Peyer's patch (tissue), 4 donors: ENCODE data around the gene RAB44. TPM values are rescaled to one million over a fixed set of nuclear protein-coding genes. Genes with fewer than 3 reads are reported as not detected.

Experiments used
- DNase-seq, 3 donors: peaks; one replicate each; pipeline ENCODE4 v3.0.0-alpha.2; 2017 to 2019
- H3K27ac ChIP-seq, 4 donors: fragments of 200-600 bp; sonication (generic); one replicate each; pipeline ENCODE4 v1.5.1; 2016 to 2019
- H3K27me3 ChIP-seq, 2 donors: fragments of 200-600 bp; sonication (generic); one replicate each; pipeline ENCODE4 v1.5.1; 2019
- H3K36me3 ChIP-seq, 3 donors: fragments of 200-600 bp; sonication (generic); one replicate each; pipeline ENCODE4 v1.5.1; 2016 to 2019
- H3K4me1 ChIP-seq, 4 donors: fragments of 200-600 bp; sonication (generic); one replicate each; pipeline ENCODE4 v1.5.1; 2016 to 2019
- H3K4me3 ChIP-seq, 4 donors: fragments of 200-600 bp; sonication (generic); 1 replicate in 3 of 4; 2 replicates in 1 of 4; pipeline ENCODE4 v1.5.1; 2016 to 2019; ENCODE audit warnings: mild to moderate bottlenecking in 1 of 4
- H3K9me3 ChIP-seq, 4 donors: fragments of 200-600 bp; sonication (generic); one replicate each; pipeline ENCODE4 v1.5.1; 2016 to 2019; ENCODE audit warnings: mild to moderate bottlenecking in 1 of 4
- POLR2A ChIP-seq, 2 donors: fragments of 450-650 bp; IDR thresholded peaks; one replicate each; pipeline ENCODE4 v1.5.1; 2017; ENCODE audit warnings: antibody characterized with exemption in 2 of 2, mild to moderate bottlenecking in 2 of 2, moderate library complexity in 2 of 2
- total RNA-seq, 4 donors: library from RNA; depleted of rRNA; stranded (reverse); fragments of >200 nt; gene quantifications; one replicate each; pipeline ENCODE4 v1.1.0, GENCODE V29; 2016
- TF ChIP-seq, protein P1 (sequence below), 6 experiments: fragments of 450-650 bp in 4 of 6; fragments of 200-600 bp in 2 of 6; sonication (generic) in 1 of 6; IDR thresholded peaks; one replicate each; pipeline ENCODE4 v1.5.1; 2017 to 2019; ENCODE audit warnings: antibody characterized with exemption in 6 of 6, mild to moderate bottlenecking in 3 of 6, moderate library complexity in 1 of 6

Gene RAB44, protein sequence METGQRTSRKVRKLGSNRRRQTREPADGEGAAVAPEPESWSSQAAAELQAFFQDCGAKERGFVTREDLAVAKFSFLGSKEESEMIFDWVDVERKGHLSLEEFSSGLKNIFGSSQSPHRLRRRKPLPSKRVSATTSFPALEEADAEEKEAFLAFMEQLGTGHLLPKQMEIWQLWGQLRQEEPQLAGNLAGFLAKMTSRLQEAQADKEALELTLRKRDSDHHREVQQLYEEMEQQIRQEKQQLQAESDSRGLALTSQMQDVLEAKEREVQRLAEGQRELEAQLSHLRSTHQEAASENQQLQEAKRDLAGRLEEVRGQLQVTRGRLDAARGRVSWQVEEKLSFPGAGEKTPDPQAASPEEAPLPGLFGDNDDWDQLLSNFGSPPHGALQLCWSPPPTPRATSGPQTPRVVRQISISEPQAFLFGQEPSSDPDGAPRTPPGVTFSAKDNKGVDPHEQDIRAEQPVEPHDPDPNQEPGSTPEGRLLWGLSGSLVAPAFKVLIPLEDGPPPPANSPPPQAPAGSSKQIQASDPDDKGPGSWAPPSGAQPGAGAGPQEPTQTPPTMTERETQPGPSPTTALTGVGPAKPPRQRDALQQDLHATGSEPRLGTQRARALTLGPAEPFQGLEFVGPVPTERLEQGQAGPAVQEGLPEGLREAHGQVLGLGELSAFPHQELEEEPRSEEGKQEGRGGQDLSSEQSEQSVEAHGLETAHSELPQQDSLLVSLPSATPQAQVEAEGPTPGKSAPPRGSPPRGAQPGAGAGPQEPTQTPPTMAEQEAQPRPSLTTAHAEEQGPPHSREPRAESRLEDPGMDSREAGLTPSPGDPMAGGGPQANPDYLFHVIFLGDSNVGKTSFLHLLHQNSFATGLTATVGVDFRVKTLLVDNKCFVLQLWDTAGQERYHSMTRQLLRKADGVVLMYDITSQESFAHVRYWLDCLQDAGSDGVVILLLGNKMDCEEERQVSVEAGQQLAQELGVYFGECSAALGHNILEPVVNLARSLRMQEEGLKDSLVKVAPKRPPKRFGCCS
- 1 to 10 TPM in 2 of 4 donors, under 1 TPM in 2; 0.47 to 3.3 (median 0.80) TPM for total RNA-seq

DNA sequence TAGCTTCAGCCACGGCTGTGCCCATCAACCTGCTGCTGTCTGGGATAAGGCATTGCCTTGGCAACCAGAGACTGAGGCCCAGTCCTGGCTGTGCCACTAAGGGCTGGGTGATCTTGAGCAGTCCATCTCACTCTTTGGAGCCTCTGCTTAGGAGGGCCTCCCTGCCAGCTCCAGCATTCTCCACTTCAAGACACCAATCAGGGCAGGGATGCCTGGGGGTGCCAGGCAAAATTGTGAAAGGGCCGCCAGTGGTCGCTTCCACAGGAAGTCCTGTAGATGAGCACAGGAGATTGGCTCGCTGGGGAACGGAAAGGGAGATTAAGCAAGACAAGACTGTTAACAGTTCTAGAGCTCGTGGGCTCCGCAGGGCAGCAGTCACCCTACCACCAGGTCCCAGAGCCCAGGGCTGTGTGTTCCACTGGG, at the start of gene RAB44:
Gene RAB44, plus strand, starts transcription at position 346 of the 423 bp plus-strand sequence. CDS start 6,410 bp downstream, outside the sequence.
- Histone ChIP-seq H3K27me3 (no peaks in the 10 kb centered on the region), H3K36me3 (no peaks in the 10 kb centered on the region), H3K27ac (peak within 1 kb of the TSS in 1 of 4 donors; percentile 20), H3K9me3 (no peaks in the 10 kb centered on the region), H3K4me3 (no peak within 1 kb of the TSS), H3K4me1 (peaks cover 0 to 8% (median 2%) of the 10 kb centered on the region in 4 donors)
- TF ChIP-seq, protein P1, sequence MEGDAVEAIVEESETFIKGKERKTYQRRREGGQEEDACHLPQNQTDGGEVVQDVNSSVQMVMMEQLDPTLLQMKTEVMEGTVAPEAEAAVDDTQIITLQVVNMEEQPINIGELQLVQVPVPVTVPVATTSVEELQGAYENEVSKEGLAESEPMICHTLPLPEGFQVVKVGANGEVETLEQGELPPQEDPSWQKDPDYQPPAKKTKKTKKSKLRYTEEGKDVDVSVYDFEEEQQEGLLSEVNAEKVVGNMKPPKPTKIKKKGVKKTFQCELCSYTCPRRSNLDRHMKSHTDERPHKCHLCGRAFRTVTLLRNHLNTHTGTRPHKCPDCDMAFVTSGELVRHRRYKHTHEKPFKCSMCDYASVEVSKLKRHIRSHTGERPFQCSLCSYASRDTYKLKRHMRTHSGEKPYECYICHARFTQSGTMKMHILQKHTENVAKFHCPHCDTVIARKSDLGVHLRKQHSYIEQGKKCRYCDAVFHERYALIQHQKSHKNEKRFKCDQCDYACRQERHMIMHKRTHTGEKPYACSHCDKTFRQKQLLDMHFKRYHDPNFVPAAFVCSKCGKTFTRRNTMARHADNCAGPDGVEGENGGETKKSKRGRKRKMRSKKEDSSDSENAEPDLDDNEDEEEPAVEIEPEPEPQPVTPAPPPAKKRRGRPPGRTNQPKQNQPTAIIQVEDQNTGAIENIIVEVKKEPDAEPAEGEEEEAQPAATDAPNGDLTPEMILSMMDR (IDR thresholded peaks at IDR 0.05), result no peak
- no peak for TF ChIP-seq POLR2A (IDR thresholded peaks at IDR 0.05)
- peak in 1 of 3 donors; percentile 46 for DNase-seq

DNA sequence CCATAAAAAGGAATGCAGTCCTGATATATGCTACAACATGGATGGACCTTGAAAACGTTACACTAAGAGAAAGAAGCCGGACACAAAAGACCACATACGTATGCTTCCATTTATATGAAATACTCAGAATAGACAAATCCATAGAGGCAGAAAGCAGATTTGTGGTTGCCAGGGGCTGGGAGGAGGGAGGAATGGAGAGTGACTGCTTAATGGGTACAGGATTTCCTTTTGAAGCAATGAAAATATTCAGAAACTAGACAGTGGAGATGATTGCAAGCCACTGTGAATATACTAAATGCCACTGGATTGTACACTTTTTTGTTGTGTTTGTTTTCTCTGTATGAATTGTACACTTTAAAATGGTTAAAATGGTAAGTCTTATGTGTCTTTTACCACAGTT, 48.5 kb upstream of the RAB44 start:
- H3K4me3 ChIP-seq, result no peak overlapping the region
- H3K9me3 ChIP-seq, result no peaks in the 10 kb centered on the region
- peaks cover 0 to 22% (median 6%) of the 10 kb centered on the region in 4 donors for H3K4me1 ChIP-seq
- H3K27me3 ChIP-seq, result no peaks in the 10 kb centered on the region
- no peak overlapping the region for H3K27ac ChIP-seq
- TF ChIP-seq, protein P1 (IDR thresholded peaks at IDR 0.05), result no peak
- TF ChIP-seq POLR2A (IDR thresholded peaks at IDR 0.05), result no peak
- no peak for DNase-seq
- no peaks in the 10 kb centered on the region for H3K36me3 ChIP-seq

DNA sequence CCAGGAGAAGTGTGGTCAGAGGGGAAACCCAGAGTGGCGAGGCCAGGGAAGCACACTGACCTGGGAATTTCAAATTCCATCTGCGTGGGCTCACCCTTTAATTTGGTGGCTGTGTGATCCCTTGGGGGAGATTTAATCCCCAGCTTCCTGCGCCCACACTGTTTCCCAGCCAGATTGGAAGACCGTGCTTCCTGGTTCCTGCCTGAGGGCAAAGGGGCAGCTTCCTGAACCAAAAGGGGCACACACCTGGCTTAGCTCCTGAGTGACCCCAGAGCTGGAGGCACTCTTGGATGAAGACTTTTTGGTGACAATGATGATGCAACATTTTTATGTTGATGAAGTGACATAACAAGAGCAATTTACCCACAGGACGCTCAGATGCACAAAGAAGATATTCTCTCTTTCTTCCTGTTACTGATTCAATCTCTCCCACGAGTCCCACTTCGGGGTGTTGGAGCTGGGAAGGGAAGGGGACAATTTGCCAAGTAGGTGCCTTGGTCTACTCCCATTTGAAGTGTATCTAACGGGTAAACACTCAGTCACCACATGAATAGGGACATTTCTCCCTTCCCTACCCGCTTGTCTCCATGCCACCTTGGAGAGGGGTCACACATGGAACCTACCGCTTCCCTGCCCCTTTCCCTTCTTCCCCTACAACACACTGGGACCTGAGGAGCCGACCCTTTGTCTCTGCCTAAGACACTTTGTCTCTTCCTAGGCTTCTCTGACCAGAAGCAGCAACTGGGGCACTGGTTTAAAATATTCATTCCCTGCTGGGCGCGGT, 47.7 kb upstream of the RAB44 start:
- Histone ChIP-seq H3K27ac (no peak overlapping the region), H3K9me3 (no peaks in the 10 kb centered on the region), H3K27me3 (no peaks in the 10 kb centered on the region), H3K4me1 (peaks cover 0 to 15% (median 6%) of the 10 kb centered on the region in 4 donors), H3K36me3 (no peaks in the 10 kb centered on the region), H3K4me3 (no peak overlapping the region)
- TF ChIP-seq POLR2A (IDR thresholded peaks at IDR 0.05), result no peak
- TF ChIP-seq, protein P1 (IDR thresholded peaks at IDR 0.05), result no peak
- DNase-seq, result no peak

DNA sequence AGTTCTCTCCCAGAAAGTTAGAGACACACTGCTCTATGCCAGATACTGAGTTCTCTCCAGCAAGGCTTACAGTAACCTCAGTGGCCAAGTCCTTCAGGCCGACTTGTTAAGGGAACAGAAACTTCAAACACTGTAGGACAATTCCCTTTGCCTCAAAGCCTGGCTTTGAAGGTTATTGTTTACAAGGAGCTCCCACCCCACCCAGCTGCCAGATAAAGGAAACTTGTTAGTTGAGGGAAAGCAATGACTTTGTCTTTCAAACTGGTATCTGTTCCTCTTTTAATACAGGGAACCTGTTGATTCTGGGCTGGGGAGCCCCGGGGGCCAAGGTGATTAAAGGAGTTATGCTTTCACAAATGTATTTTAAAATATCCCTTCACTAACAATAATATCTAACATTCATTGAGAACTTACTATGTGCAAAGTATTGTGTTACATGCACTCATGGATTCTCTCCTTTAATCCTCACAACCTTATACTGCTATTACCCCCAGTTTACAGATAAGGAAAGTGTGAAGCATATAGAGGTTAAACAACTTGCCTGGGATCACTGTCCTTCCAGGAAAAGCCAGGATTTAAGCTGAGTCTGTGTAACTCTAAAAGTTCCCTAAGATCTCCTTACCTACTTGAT, 46.7 kb upstream of the RAB44 start:
- Histone ChIP-seq H3K4me3 (no peak overlapping the region), H3K27ac (peak overlapping the region in 1 of 4 donors; percentile 80), H3K27me3 (no peaks in the 10 kb centered on the region), H3K36me3 (no peaks in the 10 kb centered on the region), H3K9me3 (no peaks in the 10 kb centered on the region), H3K4me1 (peaks cover 0 to 15% (median 6%) of the 10 kb centered on the region in 4 donors)
- peak in 2 of 3 donors; percentile 62 to 67 for DNase-seq
- TF ChIP-seq POLR2A (IDR thresholded peaks at IDR 0.05), result no peak
- TF ChIP-seq, protein P1 (IDR thresholded peaks at IDR 0.05), result no peak
